GM20000 (cell line): ENCODE results near the gene RASL11A.
"Not testable (repeated sequence)": the region's sequence is repeated elsewhere in the genome, so short reads cannot be mapped to it uniquely, and the experiment has no call there.

Experiments used
- DNase-seq: peaks from one replicate; pipeline ENCODE4 v3.0.0; 2012; ENCODE audit warnings: low spot score
- TF ChIP-seq, protein P1 (sequence below): IDR thresholded peaks from 2 replicates; pipeline ENCODE4 v1.5.1; 2012; ENCODE audit warnings: mild to moderate bottlenecking, control low read depth; ENCODE audit errors: extremely low read depth, missing control alignments

The RASL11A gene

DNA sequence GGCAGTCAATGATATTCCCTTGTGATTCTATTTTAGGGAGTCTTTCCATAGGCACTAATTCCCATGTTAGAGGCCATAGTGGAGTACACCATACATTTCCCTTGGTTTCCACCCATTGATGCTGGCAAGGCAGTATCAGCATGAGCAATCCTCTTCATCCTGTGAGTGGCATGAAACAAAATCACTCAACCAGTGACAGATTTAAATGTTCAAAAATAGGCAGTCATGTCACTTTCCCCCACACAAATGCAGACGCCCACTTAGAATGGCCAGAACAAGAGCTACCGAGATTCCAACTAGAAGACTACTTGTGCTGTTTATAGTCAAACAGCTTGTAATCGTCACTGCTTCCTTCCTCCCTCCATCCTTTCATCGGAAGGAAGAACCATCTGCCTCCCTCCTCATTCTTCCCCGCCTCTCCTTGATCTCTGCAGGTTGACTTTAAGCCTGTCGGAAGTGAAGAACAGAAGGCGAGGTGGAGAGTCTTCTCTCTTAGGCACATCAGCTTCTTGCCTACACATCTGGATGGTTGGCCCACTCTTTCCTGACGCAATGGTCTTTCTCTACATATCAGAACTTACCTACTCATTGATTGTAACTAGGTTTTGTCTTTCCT, 22.6 kb downstream of the RASL11A start:
- TF ChIP-seq, protein P1, sequence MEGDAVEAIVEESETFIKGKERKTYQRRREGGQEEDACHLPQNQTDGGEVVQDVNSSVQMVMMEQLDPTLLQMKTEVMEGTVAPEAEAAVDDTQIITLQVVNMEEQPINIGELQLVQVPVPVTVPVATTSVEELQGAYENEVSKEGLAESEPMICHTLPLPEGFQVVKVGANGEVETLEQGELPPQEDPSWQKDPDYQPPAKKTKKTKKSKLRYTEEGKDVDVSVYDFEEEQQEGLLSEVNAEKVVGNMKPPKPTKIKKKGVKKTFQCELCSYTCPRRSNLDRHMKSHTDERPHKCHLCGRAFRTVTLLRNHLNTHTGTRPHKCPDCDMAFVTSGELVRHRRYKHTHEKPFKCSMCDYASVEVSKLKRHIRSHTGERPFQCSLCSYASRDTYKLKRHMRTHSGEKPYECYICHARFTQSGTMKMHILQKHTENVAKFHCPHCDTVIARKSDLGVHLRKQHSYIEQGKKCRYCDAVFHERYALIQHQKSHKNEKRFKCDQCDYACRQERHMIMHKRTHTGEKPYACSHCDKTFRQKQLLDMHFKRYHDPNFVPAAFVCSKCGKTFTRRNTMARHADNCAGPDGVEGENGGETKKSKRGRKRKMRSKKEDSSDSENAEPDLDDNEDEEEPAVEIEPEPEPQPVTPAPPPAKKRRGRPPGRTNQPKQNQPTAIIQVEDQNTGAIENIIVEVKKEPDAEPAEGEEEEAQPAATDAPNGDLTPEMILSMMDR = no peak
- DNase-seq = no peak

DNA sequence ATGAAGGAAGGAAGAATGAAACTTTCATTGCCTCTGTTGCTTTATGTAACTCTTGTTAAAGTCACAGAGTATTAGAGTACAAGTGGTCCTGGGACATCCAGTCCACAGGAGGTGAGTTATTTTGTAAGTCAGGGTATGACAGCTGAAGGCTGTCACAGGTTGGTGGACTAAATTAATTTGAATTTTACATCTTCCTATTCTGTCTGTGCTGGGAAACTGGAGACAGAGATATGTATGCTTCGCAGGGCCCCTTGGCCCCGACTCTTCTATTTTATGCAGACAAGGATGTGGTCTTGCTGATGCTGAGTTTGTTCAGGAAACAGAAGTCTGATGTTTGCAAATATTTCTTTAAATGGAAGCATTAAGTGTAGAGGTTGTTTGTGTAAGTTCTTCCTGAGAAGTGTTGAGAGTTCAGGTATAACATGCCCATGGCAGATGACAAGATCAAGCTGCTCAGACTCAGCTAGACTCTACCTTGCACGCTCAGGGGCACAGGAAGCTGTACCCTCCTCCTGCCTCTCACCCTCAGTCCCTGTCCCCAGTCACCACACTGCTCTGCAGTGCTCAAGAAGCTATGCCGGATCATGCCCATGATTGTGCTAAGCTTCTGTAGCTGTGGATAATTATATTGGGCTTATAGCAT, 23.4 kb downstream of the RASL11A start:
- DNase-seq = no peak
- TF ChIP-seq, protein P1 = no peak

DNA sequence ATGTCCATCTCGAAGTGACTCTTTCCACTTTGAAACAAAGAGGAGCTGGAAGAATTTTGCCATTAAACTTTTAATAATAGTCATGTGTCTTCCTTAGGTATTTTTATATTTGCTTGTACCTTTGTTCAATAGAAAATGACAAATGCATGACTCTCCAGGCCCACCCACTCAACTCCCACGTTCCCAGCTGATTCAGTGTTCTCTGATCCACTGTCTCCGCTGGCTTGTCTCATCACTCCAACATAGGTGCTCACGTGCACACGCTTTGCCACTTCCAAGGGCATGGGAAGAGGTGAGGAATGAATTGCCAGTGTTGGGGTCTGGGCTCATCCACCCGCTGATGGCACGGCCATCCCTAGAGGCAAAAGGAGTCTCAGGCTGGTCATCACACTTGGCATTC, 24.5 kb downstream of the RASL11A start:
- no peak for DNase-seq
- TF ChIP-seq, protein P1 = no peak

DNA sequence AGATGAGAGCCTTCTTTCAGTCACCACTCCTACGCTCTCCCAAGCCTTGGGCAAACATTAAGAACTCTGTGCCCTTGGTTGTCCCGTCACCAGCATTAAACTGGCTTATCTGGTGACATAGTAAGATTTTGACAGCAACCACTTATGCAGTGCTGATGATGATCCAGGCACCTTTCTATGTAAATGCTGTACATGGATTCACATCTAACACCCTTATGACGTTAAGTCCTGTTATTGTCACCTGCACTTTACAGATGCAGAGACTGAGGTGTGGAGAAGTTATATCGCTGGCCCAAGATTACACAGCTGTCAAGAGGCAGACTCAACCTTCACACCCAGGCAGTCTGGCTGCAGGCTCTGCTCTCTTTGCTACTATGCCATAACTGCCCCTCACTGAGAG, 25.0 kb downstream of the RASL11A start:
- DNase-seq = no peak
- TF ChIP-seq, protein P1 = no peak

DNA sequence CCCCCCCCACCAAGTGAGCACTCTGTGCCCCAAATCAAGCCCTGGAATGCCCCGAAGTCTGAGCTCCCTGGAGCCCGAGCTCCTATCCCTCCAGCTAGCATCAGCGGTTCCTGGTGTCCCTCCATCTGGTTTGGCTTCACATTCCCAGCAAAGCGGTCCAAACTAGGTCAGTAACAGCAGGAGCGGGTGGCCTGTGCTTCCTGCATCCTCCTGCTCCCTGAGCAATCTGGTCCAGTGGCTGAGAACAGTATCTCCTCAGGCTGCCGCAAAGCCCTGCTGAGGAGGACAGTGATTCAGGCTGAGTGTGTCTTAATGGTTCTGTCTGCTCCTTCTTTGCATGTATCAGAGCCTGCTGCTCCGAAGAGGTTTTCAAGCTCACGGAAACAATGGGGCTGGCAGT, 25.9 kb downstream of the RASL11A start:
- no peak for DNase-seq
- TF ChIP-seq, protein P1 = no peak

DNA sequence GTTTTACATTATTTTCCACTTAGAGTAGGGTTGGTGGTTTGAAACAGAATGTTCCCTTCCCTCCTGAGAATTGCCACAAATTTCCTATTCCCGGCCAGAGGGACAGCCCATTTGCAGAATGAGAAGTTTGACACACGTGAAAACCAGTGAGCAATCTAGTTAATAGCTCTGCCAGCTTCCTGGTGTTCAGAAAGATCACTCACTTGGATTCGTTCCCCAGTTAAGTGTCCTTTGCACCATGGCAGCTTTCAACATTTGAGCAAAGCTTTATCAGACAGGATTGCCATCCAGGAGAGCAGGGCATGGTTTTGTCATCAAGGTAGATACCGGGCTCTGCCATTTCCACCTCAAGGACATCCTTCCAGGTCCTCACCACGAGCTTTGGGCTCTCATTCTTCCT, 28.2 kb downstream of the RASL11A start:
- TF ChIP-seq, protein P1 = no peak
- DNase-seq = no peak

DNA sequence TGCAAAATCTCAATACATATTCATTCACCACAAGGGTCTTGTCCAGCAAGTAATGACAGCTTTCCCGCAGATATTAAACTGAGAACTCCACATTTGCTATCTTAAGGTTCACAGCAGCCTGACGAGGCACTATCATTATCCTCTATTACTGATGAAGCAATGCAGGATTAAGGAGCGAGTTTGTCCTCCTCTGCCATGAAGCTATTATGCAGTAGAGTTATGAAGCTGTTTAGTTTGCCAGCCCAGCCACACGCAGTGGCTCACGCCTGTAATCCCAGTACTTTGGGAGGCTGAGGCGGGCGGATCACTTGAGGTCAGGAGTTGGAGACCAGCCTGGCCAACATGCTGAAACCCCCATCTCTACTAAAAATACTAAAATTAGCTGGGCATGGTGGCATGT, 29.8 kb downstream of the RASL11A start:
- DNase-seq = not testable (repeated sequence)
